OCI-LY1 (cell line): ENCODE measurements around the gene A2ML1.

Experiments used
- H2AFZ ChIP-seq: fragments of 200-600 bp; sonication (generic), shearing (Covaris generic); 2 replicates; pipeline ENCODE4 v1.6.0; 2014; ENCODE audit warnings: antibody characterized with exemption, mild to moderate bottlenecking, low read length
- H3F3A ChIP-seq: fragments of 200-600 bp; sonication (generic), shearing (Covaris generic); 2 replicates; pipeline ENCODE4 v1.6.0; 2014; ENCODE audit warnings: mild to moderate bottlenecking, antibody characterized with exemption, low read length, moderate library complexity; ENCODE audit not compliant: insufficient read depth
- H3K27ac ChIP-seq: fragments of 200-600 bp; sonication (generic); 2 replicates; pipeline ENCODE4 v1.5.1; 2014; ENCODE audit warnings: low read length, mixed run types, mild to moderate bottlenecking, low read depth; ENCODE audit not compliant: poor library complexity, severe bottlenecking
- H3K27me3 ChIP-seq: fragments of 200-600 bp; sonication (generic); 2 replicates; pipeline ENCODE4 v1.6.0; 2014; ENCODE audit warnings: antibody characterized with exemption, mild to moderate bottlenecking, low read length, moderate library complexity; ENCODE audit not compliant: insufficient read depth
- H3K36me3 ChIP-seq: fragments of 200-600 bp; sonication (generic); 2 replicates; pipeline ENCODE4 v1.6.1; 2014; ENCODE audit warnings: mild to moderate bottlenecking, antibody characterized with exemption, low read length, moderate library complexity, mixed read lengths; ENCODE audit not compliant: insufficient read depth
- H3K4me1 ChIP-seq: fragments of 200-600 bp; sonication (generic); 2 replicates; pipeline ENCODE4 v1.5.1; 2014; ENCODE audit warnings: mild to moderate bottlenecking, low read length, moderate library complexity; ENCODE audit not compliant: insufficient read depth, severe bottlenecking
- H3K4me2 ChIP-seq: fragments of 200-600 bp; sonication (generic), shearing (Covaris generic); 2 replicates; pipeline ENCODE4 v1.6.1; 2014; ENCODE audit warnings: low read length
- H3K4me3 ChIP-seq: fragments of 200-600 bp; sonication (generic); 2 replicates; pipeline ENCODE4 v1.5.1; 2014; ENCODE audit warnings: low read length, low read depth, mild to moderate bottlenecking, mixed read lengths; ENCODE audit not compliant: poor library complexity, severe bottlenecking
- H3K79me2 ChIP-seq: fragments of 200-600 bp; shearing (Covaris generic); 2 replicates; pipeline ENCODE4 v1.6.1; 2016; ENCODE audit warnings: mixed run types, low read length, mixed read lengths; ENCODE audit not compliant: insufficient read depth
- H3K9ac ChIP-seq: fragments of 200-600 bp; sonication (generic), shearing (Covaris generic); 2 replicates; pipeline ENCODE4 v1.6.1; 2014; ENCODE audit warnings: mild to moderate bottlenecking, low read length, mixed read lengths
- H3K9me2 ChIP-seq: fragments of 200-600 bp; sonication (generic), shearing (Covaris generic); 2 replicates; pipeline ENCODE4 v1.6.1; 2014; ENCODE audit warnings: low read depth, mild to moderate bottlenecking, low read length, mixed read lengths
- H3K9me3 ChIP-seq: fragments of 200-600 bp; shearing (Covaris generic); 2 replicates; pipeline ENCODE4 v1.6.1; 2014; ENCODE audit warnings: low read length, mixed read lengths
- H4K20me1 ChIP-seq: fragments of 200-600 bp; sonication (generic), shearing (Covaris generic); 2 replicates; pipeline ENCODE4 v1.6.0; 2016; ENCODE audit warnings: mild to moderate bottlenecking, low read length; ENCODE audit not compliant: insufficient read depth
- EZH2 ChIP-seq: fragments of 200-600 bp; sonication (generic), shearing (Covaris generic); IDR thresholded peaks from 2 replicates; pipeline ENCODE4 v1.8.0; 2017; ENCODE audit warnings: borderline replicate concordance, mixed run types, mild to moderate bottlenecking, antibody characterized with exemption, low read length, moderate library complexity, mixed read lengths
- TF ChIP-seq, protein P1 (sequence below): fragments of 200-600 bp; sonication (generic), shearing (Covaris generic); IDR thresholded peaks from 2 replicates; pipeline ENCODE4 v1.5.1; 2017; ENCODE audit warnings: mild to moderate bottlenecking, antibody characterized with exemption, low read length, moderate library complexity, mixed read lengths

The A2ML1 gene

GRCh38 chr12:8832500-8832899 lies 10.1 kb downstream of the A2ML1 start:
- Histone ChIP-seq H2AFZ (no peak overlapping the region), H3K4me1 (peaks cover 42% of the 10 kb centered on the region), H3K4me2 (no peak overlapping the region), H4K20me1 (no peaks in the 10 kb centered on the region), H3K27ac (no peak overlapping the region), H3K9ac (no peak overlapping the region), H3K79me2 (no peaks in the 10 kb centered on the region), H3K9me3 (no peaks in the 10 kb centered on the region), H3K36me3 (no peaks in the 10 kb centered on the region), H3K27me3 (no peaks in the 10 kb centered on the region), H3F3A (no peaks in the 10 kb centered on the region), H3K9me2 (no peaks in the 10 kb centered on the region), H3K4me3 (no peak overlapping the region)
- TF ChIP-seq, protein P1, sequence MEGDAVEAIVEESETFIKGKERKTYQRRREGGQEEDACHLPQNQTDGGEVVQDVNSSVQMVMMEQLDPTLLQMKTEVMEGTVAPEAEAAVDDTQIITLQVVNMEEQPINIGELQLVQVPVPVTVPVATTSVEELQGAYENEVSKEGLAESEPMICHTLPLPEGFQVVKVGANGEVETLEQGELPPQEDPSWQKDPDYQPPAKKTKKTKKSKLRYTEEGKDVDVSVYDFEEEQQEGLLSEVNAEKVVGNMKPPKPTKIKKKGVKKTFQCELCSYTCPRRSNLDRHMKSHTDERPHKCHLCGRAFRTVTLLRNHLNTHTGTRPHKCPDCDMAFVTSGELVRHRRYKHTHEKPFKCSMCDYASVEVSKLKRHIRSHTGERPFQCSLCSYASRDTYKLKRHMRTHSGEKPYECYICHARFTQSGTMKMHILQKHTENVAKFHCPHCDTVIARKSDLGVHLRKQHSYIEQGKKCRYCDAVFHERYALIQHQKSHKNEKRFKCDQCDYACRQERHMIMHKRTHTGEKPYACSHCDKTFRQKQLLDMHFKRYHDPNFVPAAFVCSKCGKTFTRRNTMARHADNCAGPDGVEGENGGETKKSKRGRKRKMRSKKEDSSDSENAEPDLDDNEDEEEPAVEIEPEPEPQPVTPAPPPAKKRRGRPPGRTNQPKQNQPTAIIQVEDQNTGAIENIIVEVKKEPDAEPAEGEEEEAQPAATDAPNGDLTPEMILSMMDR = no peak
- TF ChIP-seq EZH2 = no peak

DNA sequence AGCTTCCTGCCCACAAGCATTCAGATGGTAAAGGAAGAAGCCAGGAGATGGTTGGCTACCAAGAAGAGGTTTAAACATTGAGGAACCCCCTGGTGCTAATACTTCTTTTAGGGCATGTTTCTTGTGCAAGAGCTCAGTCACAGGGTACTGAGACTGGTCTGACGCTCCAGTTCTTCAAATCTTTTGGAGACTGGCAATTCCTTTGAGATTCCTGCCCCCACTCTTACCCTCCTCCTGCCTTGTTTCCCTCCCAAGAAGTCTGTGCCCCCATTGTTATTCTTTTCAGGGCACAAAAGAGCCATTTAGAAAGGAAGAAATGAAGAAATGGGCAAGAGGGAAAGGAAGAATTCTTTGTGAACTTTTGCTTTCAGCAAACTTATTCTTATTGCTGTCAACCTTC lies 11.8 kb downstream of the A2ML1 start:
- no peak for TF ChIP-seq EZH2
- TF ChIP-seq, protein P1 = no peak

DNA sequence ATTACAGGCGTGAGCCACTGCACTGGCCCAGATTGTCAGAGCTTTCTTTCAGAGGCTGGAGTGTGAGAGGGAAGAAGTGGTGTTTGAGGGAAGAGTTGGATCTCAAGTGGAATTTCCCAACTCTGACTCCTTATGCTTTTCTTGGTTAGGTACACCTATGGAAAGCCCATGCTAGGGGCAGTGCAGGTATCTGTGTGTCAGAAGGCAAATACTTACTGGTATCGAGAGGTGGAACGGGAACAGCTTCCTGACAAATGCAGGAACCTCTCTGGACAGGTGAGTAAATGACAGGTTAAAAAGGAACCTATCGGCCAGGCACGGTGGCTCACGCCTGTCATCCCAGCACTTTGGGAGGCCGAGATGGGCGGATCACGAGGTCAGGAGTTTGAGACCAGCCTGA lies 14.9 kb downstream of the A2ML1 start:
- no peak overlapping the region for H2AFZ ChIP-seq
- no peaks in the 10 kb centered on the region for H3K4me1 ChIP-seq
- H3K4me3 ChIP-seq = no peak overlapping the region
- H3F3A ChIP-seq = no peaks in the 10 kb centered on the region
- H3K79me2 ChIP-seq = no peaks in the 10 kb centered on the region
- H4K20me1 ChIP-seq = no peaks in the 10 kb centered on the region
- no peaks in the 10 kb centered on the region for H3K9me3 ChIP-seq
- TF ChIP-seq EZH2 = no peak
- TF ChIP-seq, protein P1 = no peak
- H3K4me2 ChIP-seq = no peak overlapping the region
- H3K36me3 ChIP-seq = no peaks in the 10 kb centered on the region
- no peak overlapping the region for H3K9ac ChIP-seq
- H3K27ac ChIP-seq = no peak overlapping the region
- H3K9me2 ChIP-seq = no peaks in the 10 kb centered on the region
- no peaks in the 10 kb centered on the region for H3K27me3 ChIP-seq

More for the DNA sequence above, 11.8 kb downstream of the A2ML1 start:
- Histone ChIP-seq H3K9me3 (no peaks in the 10 kb centered on the region), H3K9me2 (no peaks in the 10 kb centered on the region), H2AFZ (no peak overlapping the region), H3K4me3 (no peak overlapping the region), H3K4me1 (peaks cover 25% of the 10 kb centered on the region), H3K36me3 (no peaks in the 10 kb centered on the region), H3F3A (no peaks in the 10 kb centered on the region), H3K79me2 (no peaks in the 10 kb centered on the region), H3K27me3 (no peaks in the 10 kb centered on the region), H4K20me1 (no peaks in the 10 kb centered on the region), H3K27ac (no peak overlapping the region), H3K4me2 (no peak overlapping the region), H3K9ac (no peak overlapping the region)
